Erythroblast (primary cell): ENCODE data around the gene SLMAP.

ENCODE experiments used
- DNase-seq, 2 experiments: peaks; one replicate each; lab custom pipeline; 2025; lab: John Stamatoyannopoulos, UW
- GATA1 ChIP-seq: IDR thresholded peaks from 2 replicates; pipeline ENCODE4 v1.6.1; 2011; ENCODE audit warnings: low read depth, mild to moderate bottlenecking, control low read depth, low read length, moderate library complexity
- POLR2A ChIP-seq: IDR thresholded peaks from 2 replicates; pipeline ENCODE4 v1.6.1; 2011; ENCODE audit warnings: mild to moderate bottlenecking, low read length

SLMAP gene

DNA sequence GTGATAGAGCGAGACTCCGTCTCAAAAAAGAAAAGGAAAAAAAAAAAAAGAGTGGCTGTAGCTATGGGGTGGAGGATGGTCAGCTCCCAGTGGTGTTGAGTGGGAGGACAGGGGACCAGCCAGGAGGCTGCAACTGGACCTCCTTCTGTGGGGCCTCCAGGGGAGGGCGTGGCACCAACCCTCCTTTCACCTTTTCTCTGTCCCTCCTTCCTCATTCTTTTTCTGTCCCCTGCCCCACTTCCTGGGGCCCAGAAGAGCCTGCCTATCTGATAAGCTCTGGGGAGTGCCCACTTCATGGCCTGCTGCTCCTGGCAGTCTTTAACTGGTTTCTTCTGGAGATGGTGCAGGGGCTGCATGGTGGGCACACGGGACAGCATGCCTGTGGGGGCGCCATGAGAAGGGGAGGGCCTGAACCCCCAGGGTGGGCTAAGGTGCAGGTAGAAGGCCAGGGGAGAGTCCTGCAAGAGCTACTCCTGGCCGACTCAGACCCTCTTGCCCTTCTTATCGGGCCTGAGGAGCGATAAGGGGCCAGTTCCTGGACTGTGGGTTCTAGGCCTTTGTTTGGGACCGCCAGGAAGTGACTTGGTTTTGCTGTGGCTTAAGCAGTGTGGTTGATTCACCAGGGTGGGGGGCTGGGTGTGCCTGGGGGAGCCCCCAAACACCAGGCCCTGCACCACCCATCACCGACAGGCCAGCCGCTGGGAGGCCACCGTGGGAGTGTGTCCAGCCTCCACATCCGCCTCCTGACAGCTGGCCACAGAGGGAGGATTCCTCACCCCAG is 202.7 kb downstream of the SLMAP start:
- TF ChIP-seq POLR2A (no peak), GATA1 (no peak)
- peak; percentile 16 to 44 for DNase-seq

GRCh38 chr3:57959423-57960173 is 203.5 kb downstream of the SLMAP start:
- TF ChIP-seq POLR2A (no peak), GATA1 (no peak)
- no peak for DNase-seq

DNA sequence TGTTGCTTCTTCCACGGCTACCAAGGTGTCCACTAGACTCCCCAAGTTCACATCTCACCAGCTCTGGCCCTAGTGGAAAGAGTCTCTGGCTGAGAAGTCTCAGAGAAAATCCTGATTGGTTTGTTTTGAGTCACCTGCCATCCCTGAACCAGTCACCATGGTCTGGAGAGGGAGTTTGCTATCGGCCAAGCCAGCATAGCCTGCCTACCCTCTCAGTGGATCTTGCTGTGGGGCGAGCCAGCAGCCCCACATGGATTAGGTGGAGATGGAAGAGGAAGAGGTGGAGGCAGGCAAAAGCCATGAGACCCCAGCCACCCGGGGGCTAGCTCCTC is 204.0 kb downstream of the SLMAP start:
- no peak for DNase-seq
- TF ChIP-seq GATA1 = no peak

- TF ChIP-seq GATA1 = no peak
- no peak for DNase-seq
Observed at GRCh38 chr3:57961177-57961827, 205.2 kb downstream of the SLMAP start.

- DNase-seq = peak; percentile 48 to 49
- TF ChIP-seq POLR2A (no peak), GATA1 (no peak)
Observed at GRCh38 chr3:57961828-57962447, 205.8 kb downstream of the SLMAP start.

GRCh38 chr3:57962448-57962834 is 206.3 kb downstream of the SLMAP start:
- DNase-seq = no peak
- no peak for TF ChIP-seq POLR2A
- TF ChIP-seq GATA1 = no peak

GRCh38 chr3:57963811-57964346 is 207.8 kb downstream of the SLMAP start:
- no peak for DNase-seq
- TF ChIP-seq POLR2A = no peak
- TF ChIP-seq GATA1 = no peak

DNA sequence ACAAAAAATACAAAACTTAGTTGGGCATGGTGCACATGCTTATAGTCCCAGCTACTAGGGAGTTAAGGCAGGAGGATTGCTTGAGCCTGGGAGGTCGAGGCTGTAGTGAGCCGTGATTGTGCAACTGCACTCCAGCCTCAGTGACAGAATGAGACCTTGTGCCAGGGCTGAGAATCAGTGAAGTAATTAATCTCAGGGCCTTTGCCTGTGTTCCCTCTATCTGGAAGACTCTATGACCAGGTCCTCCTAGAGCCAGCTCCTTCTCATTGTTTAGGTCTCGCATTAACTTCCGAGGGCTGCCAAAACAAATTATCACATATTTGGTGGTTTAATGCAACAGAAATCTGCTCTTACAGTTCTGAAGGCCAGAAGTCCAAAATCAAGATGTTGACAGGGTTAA is 210.7 kb downstream of the SLMAP start:
- no peak for TF ChIP-seq GATA1
- TF ChIP-seq POLR2A = no peak
- DNase-seq = no peak

DNA sequence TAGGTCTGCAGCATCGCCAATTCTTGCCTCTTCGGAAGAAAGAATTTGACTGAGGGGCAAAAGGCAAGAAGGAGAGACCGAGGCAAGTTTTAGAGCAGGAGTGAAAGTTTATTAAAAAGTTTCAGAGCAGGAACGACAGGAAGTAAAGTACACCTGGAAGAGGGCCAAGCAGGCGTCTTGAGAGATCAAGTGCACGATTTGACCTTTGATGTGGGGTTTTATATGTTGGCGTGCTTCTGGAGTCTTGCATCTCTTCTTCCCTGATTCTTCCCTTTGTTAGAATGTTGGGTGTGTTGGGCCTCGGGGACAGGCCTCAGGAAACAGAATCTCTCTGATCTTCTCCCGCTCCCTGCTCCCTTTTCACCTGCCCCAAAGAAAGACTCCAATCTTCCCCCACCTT is 211.5 kb downstream of the SLMAP start:
- TF ChIP-seq GATA1 (no peak), POLR2A (no peak)
- DNase-seq = no peak

- DNase-seq = no peak
- TF ChIP-seq GATA1 (no peak), POLR2A (no peak)
Observed at GRCh38 chr3:57968501-57968900, 212.4 kb downstream of the SLMAP start.

- TF ChIP-seq GATA1 (no peak), POLR2A (no peak)
- DNase-seq = no peak
Observed at GRCh38 chr3:57971975-57972374, 215.9 kb downstream of the SLMAP start.

GRCh38 chr3:57972531-57973111 is 216.5 kb downstream of the SLMAP start:
- DNase-seq = no peak
- TF ChIP-seq GATA1 = no peak
- TF ChIP-seq POLR2A = no peak
